Prostate gland (tissue), 2 donors: ENCODE data around the gene CEACAM21.

Experiments used
- POLR2A ChIP-seq: fragments of 450-650 bp; IDR thresholded peaks from one replicate; pipeline ENCODE4 v1.6.1; 2016; ENCODE audit warnings: antibody characterized with exemption, mild to moderate bottlenecking
- POLR2AphosphoS5 ChIP-seq: sonication (generic); formaldehyde crosslinking; IDR thresholded peaks from one replicate; pipeline ENCODE4 v1.6.1; 2017; ENCODE audit warnings: antibody characterized with exemption
- TF ChIP-seq, protein P1 (sequence below), 4 experiments: fragments of 200-600 bp in 2 of 4; fragments of 450-650 bp in 2 of 4; sonication (generic) in 2 of 4; IDR thresholded peaks; 1 replicate in 3 of 4; 2 replicates in 1 of 4; pipeline ENCODE4 v1.5.1; 2016 to 2019; ENCODE audit warnings: antibody characterized with exemption in 4 of 4, mild to moderate bottlenecking in 2 of 4, moderate library complexity in 2 of 4

DNA sequence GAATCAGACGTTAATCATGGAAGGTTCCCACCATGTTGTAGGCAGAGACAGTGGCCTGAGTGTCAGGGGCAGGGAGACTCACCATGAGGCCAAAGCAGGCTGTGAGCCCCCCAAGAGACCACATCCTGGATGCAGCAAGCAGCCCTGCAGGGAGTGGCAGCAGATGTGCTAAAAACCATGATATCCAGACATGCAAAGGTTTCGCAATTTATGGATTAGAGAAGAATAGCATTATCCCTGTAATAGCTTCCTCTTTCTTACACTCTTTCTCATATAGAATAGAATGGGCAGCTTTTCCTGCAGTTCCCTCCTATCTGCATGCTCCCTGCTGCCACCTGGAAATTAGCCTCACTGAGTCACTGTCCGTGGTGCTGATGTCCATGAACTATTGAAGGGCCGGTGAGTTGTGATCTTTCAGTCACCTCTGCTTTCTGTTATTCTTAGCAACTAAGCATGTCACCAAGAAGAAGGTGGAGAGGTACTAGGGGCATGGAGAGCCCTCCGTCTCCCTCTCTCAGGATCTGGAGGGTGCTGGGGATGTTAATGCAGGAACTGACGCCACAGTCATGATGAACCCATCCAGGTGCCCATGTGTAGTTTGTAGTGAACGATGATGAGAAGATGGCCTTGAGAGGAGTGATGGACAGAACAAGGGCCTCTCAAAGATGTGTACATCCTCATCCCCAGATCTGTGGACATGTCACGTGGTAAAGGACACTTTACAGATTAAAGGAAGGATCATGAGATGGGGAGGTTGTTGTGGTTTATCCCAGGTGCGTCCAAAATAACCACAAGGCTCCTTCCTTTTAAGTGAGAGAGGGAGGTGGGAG lies 41.0 kb downstream of the CEACAM21 start:
- TF ChIP-seq POLR2A, result no peak
- TF ChIP-seq, protein P1, sequence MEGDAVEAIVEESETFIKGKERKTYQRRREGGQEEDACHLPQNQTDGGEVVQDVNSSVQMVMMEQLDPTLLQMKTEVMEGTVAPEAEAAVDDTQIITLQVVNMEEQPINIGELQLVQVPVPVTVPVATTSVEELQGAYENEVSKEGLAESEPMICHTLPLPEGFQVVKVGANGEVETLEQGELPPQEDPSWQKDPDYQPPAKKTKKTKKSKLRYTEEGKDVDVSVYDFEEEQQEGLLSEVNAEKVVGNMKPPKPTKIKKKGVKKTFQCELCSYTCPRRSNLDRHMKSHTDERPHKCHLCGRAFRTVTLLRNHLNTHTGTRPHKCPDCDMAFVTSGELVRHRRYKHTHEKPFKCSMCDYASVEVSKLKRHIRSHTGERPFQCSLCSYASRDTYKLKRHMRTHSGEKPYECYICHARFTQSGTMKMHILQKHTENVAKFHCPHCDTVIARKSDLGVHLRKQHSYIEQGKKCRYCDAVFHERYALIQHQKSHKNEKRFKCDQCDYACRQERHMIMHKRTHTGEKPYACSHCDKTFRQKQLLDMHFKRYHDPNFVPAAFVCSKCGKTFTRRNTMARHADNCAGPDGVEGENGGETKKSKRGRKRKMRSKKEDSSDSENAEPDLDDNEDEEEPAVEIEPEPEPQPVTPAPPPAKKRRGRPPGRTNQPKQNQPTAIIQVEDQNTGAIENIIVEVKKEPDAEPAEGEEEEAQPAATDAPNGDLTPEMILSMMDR (IDR thresholded peaks at IDR 0.05), result no peak
- no peak for TF ChIP-seq POLR2AphosphoS5
